GM19468 (cell line): Measurements from ENCODE around the gene UBE2D1.
"Not testable (repeated sequence)": the region's sequence is repeated elsewhere in the genome, so short reads cannot be mapped to it uniquely, and the experiment has no call there.

Experiments
- ATAC-seq: cut with Tn5 transposase; IDR thresholded peaks from one replicate; pipeline ENCODE4 v1.9.1; 2021; ENCODE audit warnings: mild to moderate bottlenecking, moderate library complexity, moderate number of reproducible peaks; ENCODE audit not compliant: unreplicated experiment; ENCODE audit errors: extremely low read depth

Gene UBE2D1

GRCh38 chr10:58372607-58373441 lies 38.0 kb downstream of the UBE2D1 start:
- ATAC-seq: peak; percentile 78

- peak; percentile 11 for ATAC-seq
Measured at GRCh38 chr10:58373442-58373827, 38.6 kb downstream of the UBE2D1 start.

GRCh38 chr10:58382489-58382995 lies 47.7 kb downstream of the UBE2D1 start:
- ATAC-seq: no peak

- peak; percentile 70 for ATAC-seq
Measured at GRCh38 chr10:58384095-58384494, 49.3 kb downstream of the UBE2D1 start.

GRCh38 chr10:58384544-58384998 lies 49.8 kb downstream of the UBE2D1 start:
- no peak for ATAC-seq

GRCh38 chr10:58384999-58385783 lies 50.4 kb downstream of the UBE2D1 start, which contains the start of gene TFAM:
TFAM (plus strand) TSS chr10:58385410; CDS start chr10:58385548, 138 bp downstream.
- peak; percentile 71 for ATAC-seq

- ATAC-seq: no peak
Measured at GRCh38 chr10:58385784-58386112, 50.9 kb downstream of the UBE2D1 start.

- no peak for ATAC-seq
Measured at GRCh38 chr10:58389024-58389423, 54.2 kb downstream of the UBE2D1 start.

GRCh38 chr10:58393317-58393716 lies 58.5 kb downstream of the UBE2D1 start:
- no peak for ATAC-seq

- no peak for ATAC-seq
Measured at GRCh38 chr10:58394471-58394870, 59.7 kb downstream of the UBE2D1 start.

GRCh38 chr10:58396057-58396456 lies 61.3 kb downstream of the UBE2D1 start:
- ATAC-seq: no peak

- no peak for ATAC-seq
Measured at GRCh38 chr10:58397830-58398229, 63.0 kb downstream of the UBE2D1 start.

- ATAC-seq: no peak
Measured at GRCh38 chr10:58399410-58399809, 64.6 kb downstream of the UBE2D1 start.

- ATAC-seq: no peak
Measured at GRCh38 chr10:58400609-58401008, 65.8 kb downstream of the UBE2D1 start.

- no peak for ATAC-seq
Measured at GRCh38 chr10:58404001-58404400, 69.2 kb downstream of the UBE2D1 start.

- no peak for ATAC-seq
Measured at GRCh38 chr10:58409956-58410610, 75.3 kb downstream of the UBE2D1 start.

GRCh38 chr10:58412502-58412961 lies 77.7 kb downstream of the UBE2D1 start:
- no peak for ATAC-seq

GRCh38 chr10:58414270-58415041 lies 79.7 kb downstream of the UBE2D1 start:
- ATAC-seq: no peak

GRCh38 chr10:58415757-58416156 lies 81.0 kb downstream of the UBE2D1 start:
- no peak for ATAC-seq

GRCh38 chr10:58417902-58418301 lies 83.1 kb downstream of the UBE2D1 start:
- ATAC-seq: not testable (repeated sequence)
